Ecto neural progenitor cell (in vitro differentiated cells): ENCODE results near the gene KLHL8.

Experiments
- DNase-seq: peaks from one replicate; pipeline ENCODE4 v3.0.0-alpha.2; 2018; ENCODE audit warnings: low spot score

Gene KLHL8

DNA sequence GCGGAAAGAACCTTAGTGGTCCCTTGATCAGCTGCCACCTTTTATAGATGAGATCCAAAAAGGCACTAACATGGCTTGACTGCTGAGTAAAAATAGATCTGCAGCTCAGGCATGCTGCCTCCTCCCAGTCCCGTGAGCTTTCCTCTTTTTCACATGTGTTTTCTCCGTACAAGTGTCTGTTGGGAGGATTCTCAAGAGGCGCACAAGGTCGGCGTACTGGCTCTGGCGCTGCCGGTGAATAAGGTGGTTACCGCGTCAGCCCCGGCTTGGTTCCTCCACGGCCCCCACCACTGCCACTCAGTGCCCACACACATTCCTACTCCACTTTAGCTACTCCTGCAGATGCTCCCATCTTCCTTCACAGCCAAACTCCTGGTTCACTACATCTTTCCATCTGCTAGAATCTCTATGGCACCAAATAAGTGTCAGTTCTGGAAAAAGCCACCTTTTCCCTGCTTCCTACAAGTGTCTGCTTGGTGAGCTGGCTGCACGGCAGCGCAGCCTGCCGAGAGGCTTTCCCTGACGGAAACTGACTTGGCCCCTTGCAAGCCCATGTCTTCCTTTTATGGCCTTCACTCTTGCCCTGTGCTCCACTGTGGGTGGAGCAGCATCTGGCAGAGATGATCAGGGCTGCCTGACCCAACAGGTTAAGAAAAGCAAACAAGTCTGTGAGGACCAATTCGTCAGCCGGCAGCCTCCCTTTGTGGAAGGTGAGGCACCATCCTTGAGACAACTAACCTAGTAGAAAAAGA lies 99.8 kb downstream of the KLHL8 start:
- DNase-seq: no peak

DNA sequence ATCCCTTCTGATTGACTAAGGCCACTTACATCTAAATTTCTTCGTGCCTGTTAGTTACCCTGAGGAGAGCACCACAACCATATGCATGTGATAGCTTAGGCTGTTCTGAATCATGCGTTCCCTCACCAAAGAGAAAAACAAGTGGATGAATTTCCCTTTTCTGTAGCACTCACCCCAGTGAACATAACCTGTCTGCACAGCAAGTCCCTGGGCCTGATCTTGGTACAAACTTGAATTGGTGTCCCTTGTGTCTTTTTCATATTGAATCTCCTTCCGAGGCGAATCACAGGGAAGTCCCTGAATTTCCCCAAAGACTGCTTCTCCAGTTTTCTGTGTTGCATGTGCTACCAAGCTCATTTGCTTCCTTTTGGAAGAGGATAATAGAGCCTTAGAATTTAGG lies 100.4 kb downstream of the KLHL8 start:
- no peak for DNase-seq

DNA sequence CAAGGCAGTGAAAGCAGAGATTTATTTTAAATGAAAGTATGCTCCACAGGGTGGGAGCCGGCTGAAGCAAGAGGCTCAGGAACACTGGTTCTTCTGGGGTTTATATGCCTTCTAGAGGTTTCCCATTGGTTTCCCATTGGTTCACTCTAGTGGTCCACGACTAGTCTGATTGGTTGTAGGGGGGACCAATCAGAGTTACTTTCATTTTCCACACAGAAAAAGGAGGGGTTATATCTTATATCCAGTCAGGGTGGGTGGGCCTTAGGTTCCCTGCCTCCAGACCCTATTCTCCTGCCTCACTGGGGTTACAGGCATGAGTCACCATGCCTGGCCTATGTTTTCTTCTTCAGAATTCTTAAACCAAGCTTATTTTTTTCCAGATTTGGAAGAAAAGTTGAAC lies 101.6 kb downstream of the KLHL8 start:
- no peak for DNase-seq

DNA sequence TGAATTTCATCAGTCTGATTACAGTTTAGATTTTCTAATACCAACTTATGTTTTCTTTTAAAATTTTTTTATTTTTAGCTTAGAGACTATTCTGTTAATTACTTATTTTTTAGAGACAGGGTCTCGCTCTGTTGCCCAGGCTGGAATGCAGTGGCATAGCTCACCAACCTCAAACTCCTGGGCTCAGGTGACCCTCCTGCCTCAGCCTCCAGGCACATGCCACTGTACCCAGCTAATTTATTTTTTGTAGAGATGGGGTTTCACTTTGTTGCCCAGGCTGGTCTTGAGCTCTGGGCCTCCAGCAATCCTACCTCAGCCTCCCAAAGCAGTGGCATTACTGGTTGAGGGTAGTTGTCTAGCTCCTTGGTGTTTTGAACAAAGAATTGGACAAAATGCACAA lies 102.0 kb downstream of the KLHL8 start:
- no peak for DNase-seq

DNA sequence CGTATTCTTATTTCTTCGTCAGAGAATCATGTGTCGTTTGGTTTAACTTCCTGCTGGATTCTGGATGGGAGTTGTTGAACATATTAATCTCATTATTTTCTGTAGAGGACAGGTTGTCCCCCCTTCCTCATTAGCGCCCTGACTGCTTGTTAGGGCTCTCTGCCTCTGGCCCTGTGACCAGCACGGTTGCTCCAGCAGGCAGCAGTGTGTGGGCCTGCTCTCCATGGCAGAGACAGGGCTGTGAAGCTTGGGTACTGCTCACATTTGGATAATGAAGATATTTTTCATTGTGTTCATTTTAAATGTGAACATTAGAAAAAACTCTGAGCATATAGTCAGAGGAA lies 102.7 kb downstream of the KLHL8 start:
- DNase-seq: no peak

DNA sequence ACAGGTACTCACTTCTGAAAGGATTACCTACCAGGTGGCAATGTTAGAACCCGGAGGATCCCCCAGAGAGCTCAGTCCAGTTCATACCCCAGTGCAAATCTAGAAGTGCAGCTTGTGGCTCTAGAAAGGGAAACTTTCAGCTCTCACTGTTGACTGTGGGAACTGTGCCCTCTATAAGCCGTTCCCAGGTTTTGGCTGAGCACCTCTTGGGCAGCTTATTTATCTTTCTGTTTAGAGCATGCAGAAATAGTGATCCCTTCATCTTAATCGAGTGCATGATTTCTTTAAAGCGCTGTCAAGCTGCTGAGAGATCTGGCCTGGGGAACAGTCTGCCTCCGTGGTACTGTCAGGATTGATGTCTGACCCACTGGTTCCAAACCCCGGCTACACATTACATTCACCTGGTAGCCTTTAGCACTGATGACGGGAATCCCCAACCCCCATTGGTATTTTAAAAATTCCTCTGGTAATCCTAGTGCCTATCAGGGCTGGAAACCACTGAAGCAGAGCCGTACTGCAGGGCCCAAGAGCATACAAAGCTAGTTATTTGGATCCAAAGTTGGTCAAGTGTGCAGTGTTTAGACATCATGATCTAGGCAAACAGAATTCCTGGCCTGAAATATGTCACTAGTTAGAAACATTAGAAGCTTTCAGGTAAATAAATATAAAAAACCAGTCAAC lies 103.2 kb downstream of the KLHL8 start:
- no peak for DNase-seq

DNA sequence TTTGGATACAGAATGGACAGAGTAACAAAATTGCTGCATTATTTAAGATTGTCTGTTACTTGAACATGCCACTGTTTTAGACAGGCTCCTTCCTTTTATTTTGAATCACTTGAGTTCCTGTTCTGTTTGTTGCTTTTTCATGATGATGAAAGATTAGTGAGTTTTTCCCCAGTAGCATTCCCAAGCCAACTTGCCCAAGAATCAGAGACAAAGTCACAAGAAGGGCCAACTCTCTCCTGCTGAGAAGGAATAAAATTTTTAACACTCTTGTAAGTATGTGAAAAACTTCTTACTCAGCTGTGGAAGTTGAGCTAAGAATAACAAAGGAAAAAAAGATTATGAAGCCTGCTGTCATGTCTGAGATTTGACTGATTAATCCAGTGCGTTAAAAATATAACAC lies 104.2 kb downstream of the KLHL8 start:
- no peak for DNase-seq

DNA sequence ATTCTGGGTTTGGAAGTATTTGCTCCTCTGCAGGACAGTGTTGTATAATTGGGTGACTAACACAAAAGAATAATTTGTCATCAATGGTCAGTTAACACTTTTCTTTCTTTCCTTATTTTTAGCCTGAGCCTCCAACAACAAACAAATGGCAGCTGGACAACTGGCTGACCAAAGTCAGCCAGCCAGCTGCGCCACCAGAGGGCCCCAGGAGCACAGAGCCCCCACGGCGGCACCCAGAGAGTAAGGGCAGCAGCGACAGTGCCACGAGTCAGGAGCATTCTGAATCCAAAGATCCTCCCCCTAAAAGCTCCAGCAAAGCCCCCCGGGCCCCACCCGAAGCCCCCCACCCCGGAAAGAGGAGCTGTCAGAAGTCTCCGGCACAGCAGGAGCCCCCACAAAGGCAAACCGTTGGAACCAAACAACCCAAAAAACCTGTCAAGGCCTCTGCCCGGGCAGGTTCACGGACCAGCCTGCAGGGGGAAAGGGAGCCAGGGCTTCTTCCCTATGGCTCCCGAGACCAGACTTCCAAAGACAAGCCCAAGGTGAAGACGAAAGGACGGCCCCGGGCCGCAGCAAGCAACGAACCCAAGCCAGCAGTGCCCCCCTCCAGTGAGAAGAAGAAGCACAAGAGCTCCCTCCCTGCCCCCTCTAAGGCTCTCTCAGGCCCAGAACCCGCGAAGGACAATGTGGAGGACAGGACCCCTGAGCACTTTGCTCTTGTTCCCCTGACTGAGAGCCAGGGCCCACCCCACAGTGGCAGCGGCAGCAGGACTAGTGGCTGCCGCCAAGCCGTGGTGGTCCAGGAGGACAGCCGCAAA lies 106.0 kb downstream of the KLHL8 start:
- DNase-seq: no peak

DNA sequence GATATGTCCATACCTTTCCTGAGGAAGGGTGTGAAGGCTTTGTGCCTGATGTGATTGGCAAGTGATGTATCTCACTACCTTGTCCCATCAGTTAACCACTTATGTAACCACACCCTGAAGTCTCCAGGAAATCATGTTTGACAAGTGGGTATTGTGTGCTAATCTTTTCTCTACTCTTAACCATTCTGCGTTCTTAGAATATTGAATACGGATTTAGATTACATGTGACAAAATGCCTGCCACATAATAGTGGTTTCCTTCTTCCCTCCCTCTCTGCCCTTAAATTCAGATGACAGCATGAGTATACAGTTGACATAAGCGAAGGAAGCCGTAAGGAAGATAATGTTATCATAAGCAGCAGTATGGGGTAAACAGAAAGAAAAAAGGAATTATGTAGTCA lies 108.4 kb downstream of the KLHL8 start:
- no peak for DNase-seq
